Neutrophil (primary cell): Measurements from ENCODE around the gene ZMYND8.

Experiments used
- H3K27ac ChIP-seq: fragments of 200-600 bp; sonication (generic); 2 replicates; pipeline ENCODE4 v1.5.1; 2016; ENCODE audit warnings: mild to moderate bottlenecking, moderate library complexity
- H3K27me3 ChIP-seq: fragments of 200-600 bp; sonication (generic); 2 replicates; pipeline ENCODE4 v1.6.0; 2016; ENCODE audit warnings: mild to moderate bottlenecking
- H3K36me3 ChIP-seq: fragments of 200-600 bp; sonication (generic); 2 replicates; pipeline ENCODE4 v1.5.1; 2017
- H3K4me1 ChIP-seq, 2 experiments: fragments of 200-600 bp in 1 of 2; sonication (generic) in 1 of 2; 1 replicate in 1 of 2; 2 replicates in 1 of 2; pipeline versions ENCODE4 v1.5.1 to v1.6.1; 2013 to 2016; ENCODE audit warnings: low read depth in 1 of 2, low read length in 1 of 2, mild to moderate bottlenecking in 1 of 2, moderate library complexity in 1 of 2; ENCODE audit not compliant: control insufficient read depth in 1 of 2, insufficient read depth in 1 of 2
- H3K4me3 ChIP-seq, 2 experiments: fragments of 200-600 bp in 1 of 2; sonication (generic) in 1 of 2; 1 replicate in 1 of 2; 2 replicates in 1 of 2; pipeline ENCODE4 v1.5.1; 2013 to 2016; ENCODE audit warnings: low read depth in 1 of 2, low read length in 1 of 2, mild to moderate bottlenecking in 1 of 2, moderate library complexity in 1 of 2
- H3K9me3 ChIP-seq: fragments of 200-600 bp; sonication (generic); 2 replicates; pipeline ENCODE4 v1.5.1; 2016
- TF ChIP-seq, protein P1 (sequence below): fragments of 200-600 bp; sonication (generic); IDR thresholded peaks from 2 replicates; pipeline ENCODE4 v1.5.1; 2016; ENCODE audit warnings: antibody characterized with exemption

The ZMYND8 gene

DNA sequence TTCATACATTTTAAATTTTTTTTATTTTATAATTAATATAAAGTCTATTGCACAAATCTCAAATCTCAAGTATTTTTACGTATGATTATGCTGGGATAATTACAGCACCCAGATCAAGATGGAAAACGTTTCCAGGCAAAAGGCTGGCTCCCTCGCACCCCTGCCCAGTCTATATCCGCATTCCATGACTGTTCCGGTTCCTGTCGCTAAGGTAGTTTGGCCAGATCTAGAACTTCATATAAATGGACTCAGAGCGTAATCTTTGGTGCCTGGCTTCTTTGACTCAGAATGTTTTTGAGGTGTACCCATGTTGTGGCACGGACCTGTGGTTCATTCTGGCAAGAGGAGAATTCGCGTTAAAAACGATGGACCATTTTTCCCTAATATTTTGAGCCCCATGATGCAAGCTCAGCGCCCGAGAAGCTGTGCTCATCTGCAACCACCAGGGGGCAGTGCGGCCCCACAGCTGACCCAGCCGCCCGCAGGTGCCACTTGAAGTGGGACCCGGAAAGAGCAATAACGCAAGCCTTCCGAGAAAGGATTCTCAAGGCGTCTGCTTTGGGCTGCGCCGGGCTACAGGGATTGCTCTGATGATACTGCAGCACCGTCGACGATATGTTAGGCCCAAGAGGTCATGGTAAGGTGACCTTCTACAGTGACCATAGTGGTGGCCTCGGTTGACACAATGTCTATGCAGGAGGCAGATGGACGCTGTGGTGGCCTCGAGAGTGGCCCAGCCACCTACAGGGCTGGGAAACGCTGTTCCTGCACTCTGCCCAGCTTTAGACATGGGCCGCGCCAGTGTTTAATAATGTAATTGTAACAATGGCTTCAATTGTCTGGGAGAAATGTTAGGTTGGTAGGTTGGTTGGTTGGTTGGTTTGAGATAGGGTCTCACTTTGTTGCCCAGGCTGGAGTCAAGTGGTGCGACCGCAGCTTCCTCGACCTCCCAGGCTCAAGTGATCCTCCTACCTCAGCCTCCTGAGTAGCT, 160.1 kb downstream of the ZMYND8 start:
- Histone ChIP-seq H3K27ac (no peak overlapping the region), H3K4me3 (no peak overlapping the region), H3K27me3 (peaks cover 4% of the 10 kb centered on the region), H3K36me3 (no peaks in the 10 kb centered on the region), H3K4me1 (peaks cover 0 to 4% of the 10 kb centered on the region in 2 experiments), H3K9me3 (no peaks in the 10 kb centered on the region)
- TF ChIP-seq, protein P1, sequence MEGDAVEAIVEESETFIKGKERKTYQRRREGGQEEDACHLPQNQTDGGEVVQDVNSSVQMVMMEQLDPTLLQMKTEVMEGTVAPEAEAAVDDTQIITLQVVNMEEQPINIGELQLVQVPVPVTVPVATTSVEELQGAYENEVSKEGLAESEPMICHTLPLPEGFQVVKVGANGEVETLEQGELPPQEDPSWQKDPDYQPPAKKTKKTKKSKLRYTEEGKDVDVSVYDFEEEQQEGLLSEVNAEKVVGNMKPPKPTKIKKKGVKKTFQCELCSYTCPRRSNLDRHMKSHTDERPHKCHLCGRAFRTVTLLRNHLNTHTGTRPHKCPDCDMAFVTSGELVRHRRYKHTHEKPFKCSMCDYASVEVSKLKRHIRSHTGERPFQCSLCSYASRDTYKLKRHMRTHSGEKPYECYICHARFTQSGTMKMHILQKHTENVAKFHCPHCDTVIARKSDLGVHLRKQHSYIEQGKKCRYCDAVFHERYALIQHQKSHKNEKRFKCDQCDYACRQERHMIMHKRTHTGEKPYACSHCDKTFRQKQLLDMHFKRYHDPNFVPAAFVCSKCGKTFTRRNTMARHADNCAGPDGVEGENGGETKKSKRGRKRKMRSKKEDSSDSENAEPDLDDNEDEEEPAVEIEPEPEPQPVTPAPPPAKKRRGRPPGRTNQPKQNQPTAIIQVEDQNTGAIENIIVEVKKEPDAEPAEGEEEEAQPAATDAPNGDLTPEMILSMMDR: peak; percentile 86

DNA sequence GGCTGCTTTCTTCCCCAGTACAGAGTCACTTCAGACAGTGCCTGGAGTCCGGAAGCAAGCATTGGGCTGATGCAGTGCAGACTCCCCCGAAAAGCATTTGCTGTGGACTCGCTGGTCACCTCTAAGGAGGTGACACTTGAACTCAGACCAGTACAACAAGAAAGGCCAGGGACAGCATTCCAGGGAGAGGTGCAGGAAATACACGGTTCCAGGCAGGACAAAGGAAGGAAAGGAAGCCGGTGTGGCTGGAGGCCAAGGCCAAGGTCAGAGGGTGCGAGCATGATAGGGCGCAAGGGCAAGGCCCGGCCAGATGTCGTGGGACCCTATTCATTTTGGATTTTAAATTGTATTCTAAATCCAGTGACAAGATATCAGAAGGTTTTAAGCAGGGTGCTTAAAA, 160.9 kb downstream of the ZMYND8 start:
- H3K36me3 ChIP-seq: no peaks in the 10 kb centered on the region
- TF ChIP-seq, protein P1: no peak
- H3K4me1 ChIP-seq: peaks cover 0 to 4% of the 10 kb centered on the region in 2 experiments
- peaks cover 12% of the 10 kb centered on the region for H3K27me3 ChIP-seq
- H3K27ac ChIP-seq: no peak overlapping the region
- no peak overlapping the region for H3K4me3 ChIP-seq
- H3K9me3 ChIP-seq: no peaks in the 10 kb centered on the region

DNA sequence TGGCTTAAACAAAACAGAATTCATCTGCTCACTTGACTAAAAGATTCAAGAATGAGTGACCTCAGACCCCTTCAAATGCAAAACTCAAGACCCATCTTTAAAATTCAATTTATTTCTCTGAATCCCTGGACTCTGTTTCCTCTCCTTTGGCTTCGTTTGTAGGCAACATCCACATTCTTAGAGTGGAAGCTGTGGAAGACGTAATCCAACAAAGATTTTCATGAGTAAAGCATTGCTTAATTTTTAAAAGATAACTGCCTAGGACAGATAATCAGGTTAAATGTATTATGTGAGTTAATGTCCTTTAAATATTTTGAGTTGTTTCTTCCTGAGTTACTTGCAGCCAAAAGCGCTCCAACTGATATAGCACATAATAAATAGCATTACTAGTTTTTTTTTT, 164.5 kb downstream of the ZMYND8 start:
- Histone ChIP-seq H3K27ac (no peak overlapping the region), H3K4me3 (no peak overlapping the region), H3K27me3 (peaks cover 37% of the 10 kb centered on the region), H3K4me1 (peaks cover 0 to 4% of the 10 kb centered on the region in 2 experiments), H3K36me3 (no peaks in the 10 kb centered on the region), H3K9me3 (no peaks in the 10 kb centered on the region)
- TF ChIP-seq, protein P1: no peak

DNA sequence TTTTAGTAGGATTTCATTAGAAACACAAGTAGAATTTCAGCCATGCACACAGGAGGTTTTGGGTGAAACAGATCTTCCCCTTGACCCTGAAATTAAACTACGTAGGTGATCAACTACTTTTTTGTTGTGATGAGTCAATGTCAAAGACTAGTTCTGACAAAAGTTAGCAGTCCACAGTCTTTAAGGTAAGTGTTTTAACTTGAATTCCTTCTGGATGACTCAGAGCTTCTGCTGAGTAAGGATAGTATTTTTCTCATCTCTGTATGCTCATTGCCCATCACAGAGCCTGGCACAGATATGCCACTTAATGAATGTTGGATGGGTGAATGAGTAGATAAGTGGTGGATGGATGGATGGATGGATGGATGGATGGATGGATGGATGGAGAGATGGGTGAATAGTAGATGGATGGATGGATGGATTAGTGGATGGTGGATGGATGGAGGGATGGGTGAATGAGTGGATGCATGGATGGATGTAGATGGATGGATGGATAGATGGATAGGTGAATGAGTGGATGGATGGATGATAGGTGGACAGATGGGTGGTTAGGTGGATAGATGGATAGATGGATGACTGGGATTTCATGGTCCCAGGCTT, 165.3 kb downstream of the ZMYND8 start:
- TF ChIP-seq, protein P1: no peak
- peaks cover 37% of the 10 kb centered on the region for H3K27me3 ChIP-seq
- H3K4me3 ChIP-seq: no peak overlapping the region
- H3K4me1 ChIP-seq: no peaks in the 10 kb centered on the region
- no peaks in the 10 kb centered on the region for H3K36me3 ChIP-seq
- H3K27ac ChIP-seq: no peak overlapping the region
- H3K9me3 ChIP-seq: no peaks in the 10 kb centered on the region

DNA sequence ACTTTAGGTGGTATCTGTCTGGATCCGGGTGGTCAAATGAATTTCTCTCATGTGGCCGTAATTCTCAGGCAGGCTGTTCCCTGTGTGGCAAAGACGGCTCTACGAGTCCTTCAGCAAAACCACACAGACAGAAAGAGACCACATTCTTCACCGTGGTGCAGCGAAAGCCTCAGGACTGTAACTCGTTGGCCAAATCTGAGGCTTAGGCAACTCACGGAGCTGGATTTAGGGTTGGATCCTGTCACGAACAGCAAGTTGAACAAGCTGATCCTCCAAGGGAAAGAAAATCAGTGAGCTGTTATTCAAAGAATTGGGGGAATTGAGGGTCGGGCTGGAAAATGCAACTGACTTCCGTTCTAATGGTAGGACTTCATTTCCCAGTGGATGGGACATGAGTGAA, 167.4 kb downstream of the ZMYND8 start:
- no peak overlapping the region for H3K4me3 ChIP-seq
- H3K4me1 ChIP-seq: no peaks in the 10 kb centered on the region
- TF ChIP-seq, protein P1: no peak
- no peak overlapping the region for H3K27ac ChIP-seq
- H3K9me3 ChIP-seq: no peaks in the 10 kb centered on the region
- no peaks in the 10 kb centered on the region for H3K36me3 ChIP-seq
- H3K27me3 ChIP-seq: peaks cover 37% of the 10 kb centered on the region
